ENCODE data around the gene ZNRF3. TPM values are rescaled to one million over a fixed set of nuclear protein-coding genes. Genes with fewer than 3 reads are reported as not detected.

The ZNRF3 gene
- total and polyA plus RNA-seq, 11 donors: 1.8 to 9.2 (median 6.2) TPM

- Histone ChIP-seq H3K27ac (peak overlapping the region in 5 of 12 donors; percentile 27 to 61 (median 52)), H3K4me3 (no peak overlapping the region), H3K4me1 (peaks cover 0 to 81% (median 36%) of the 10 kb centered on the region in 12 donors), H3K9me3 (no peaks in the 10 kb centered on the region), H3K36me3 (no peaks in the 10 kb centered on the region), H3K27me3 (peaks cover 0 to 8% (median 0%) of the 10 kb centered on the region in 9 donors)
- no peak for TF ChIP-seq POLR2A (IDR thresholded peaks at IDR 0.05)
- TF ChIP-seq CTCF (IDR thresholded peaks at IDR 0.05): no peak
- DNase-seq: no peak
- intact Hi-C loops (cut with DNase I): loop anchor here in 5 of 10 donors (10.0 kb wide), 2 partner anchors 75 to 165 kb away; no protein-coding TSS in a partner anchor
- ATAC-seq: peak in 1 of 4 donors; percentile 8
- 67 to 76% (median 72%) methylated on average over 8 of the region's 8 CpGs for WGBS, 4 donors
These were observed 196.0 kb downstream of the ZNRF3 start for GRCh38 chr22:29079218-29079901.

GRCh38 chr22:29080106-29080975, 197.0 kb downstream of the ZNRF3 start:
- Histone ChIP-seq H3K4me3 (no peak overlapping the region), H3K27me3 (no peaks in the 10 kb centered on the region), H3K36me3 (no peaks in the 10 kb centered on the region), H3K27ac (peak overlapping the region in 4 of 12 donors; percentile 2 to 44 (median 24)), H3K4me1 (peaks cover 0 to 77% (median 34%) of the 10 kb centered on the region in 12 donors), H3K9me3 (no peaks in the 10 kb centered on the region)
- ATAC-seq (peak in 2 of 4 donors; percentile 5 to 15), DNase-seq (peak in 1 of 5 donors; percentile 51)
- TF ChIP-seq CTCF (IDR thresholded peaks at IDR 0.05) (no peak), POLR2A (IDR thresholded peaks at IDR 0.05) (no peak)
- intact Hi-C loops (cut with DNase I): no loop called here
- 77 to 89% (median 82%) methylated on average over 7 of the region's 7 CpGs for WGBS, 4 donors

GRCh38 chr22:29081517-29082236, 198.3 kb downstream of the ZNRF3 start:
- intact Hi-C loops (cut with DNase I): no loop called here
- DNase-seq: no peak

More at GRCh38 chr22:29081517-29082236, 198.3 kb downstream of the ZNRF3 start:
- Histone ChIP-seq H3K36me3 (no peaks in the 10 kb centered on the region), H3K4me3 (no peak overlapping the region), H3K27me3 (no peaks in the 10 kb centered on the region), H3K4me1 (peaks cover 0 to 74% (median 34%) of the 10 kb centered on the region in 12 donors), H3K9me3 (no peaks in the 10 kb centered on the region), H3K27ac (peak overlapping the region in 6 of 12 donors; percentile 2 to 77 (median 23))
- TF ChIP-seq POLR2A (IDR thresholded peaks at IDR 0.05) (no peak), CTCF (IDR thresholded peaks at IDR 0.05) (no peak)
- 42 to 72% (median 64%) methylated on average over 3 of the region's 3 CpGs for WGBS, 4 donors
- ATAC-seq: peak in 2 of 4 donors; percentile 32 to 72
